Retina (tissue), 1 donor: ENCODE data around the gene BMP7.
"Not testable (repeated sequence)": the region's sequence is repeated elsewhere in the genome, so short reads cannot be mapped to it uniquely, and the experiment has no call there.

Source experiments
- DNase-seq: peaks from one replicate; pipeline ENCODE4 v3.0.0-alpha.2; 2016

The BMP7 gene

GRCh38 chr20:57264908-57265335 lies 1.5 kb downstream of the BMP7 start:
- DNase-seq = not testable (repeated sequence)

GRCh38 chr20:57263801-57264792 lies 2.3 kb downstream of the BMP7 start:
- peak; percentile 55 for DNase-seq

- peak; percentile 37 for DNase-seq
These were observed 3.4 kb downstream of the BMP7 start for GRCh38 chr20:57262784-57263609.

- no peak for DNase-seq
These were observed 4.1 kb downstream of the BMP7 start for GRCh38 chr20:57262301-57262700.

- no peak for DNase-seq
These were observed 4.8 kb downstream of the BMP7 start for GRCh38 chr20:57261457-57262251.

- no peak for DNase-seq
These were observed 5.5 kb downstream of the BMP7 start for GRCh38 chr20:57260934-57261333.

GRCh38 chr20:57259938-57260921 lies 6.2 kb downstream of the BMP7 start:
- DNase-seq = peak; percentile 61

GRCh38 chr20:57259121-57259937 lies 7.1 kb downstream of the BMP7 start:
- DNase-seq = peak; percentile 71

GRCh38 chr20:57257701-57258453 lies 8.6 kb downstream of the BMP7 start:
- DNase-seq = peak; percentile 48

- DNase-seq = no peak
These were observed 9.5 kb downstream of the BMP7 start for GRCh38 chr20:57256908-57257307.

- no peak for DNase-seq
These were observed 10.2 kb downstream of the BMP7 start for GRCh38 chr20:57256205-57256604.

GRCh38 chr20:57255183-57255582 lies 11.3 kb downstream of the BMP7 start:
- DNase-seq = no peak

- DNase-seq = no peak
These were observed 13.8 kb downstream of the BMP7 start for GRCh38 chr20:57252559-57253162.

GRCh38 chr20:57251949-57252348 lies 14.5 kb downstream of the BMP7 start:
- no peak for DNase-seq

- DNase-seq = no peak
These were observed 15.1 kb downstream of the BMP7 start for GRCh38 chr20:57251344-57251743.

GRCh38 chr20:57250607-57251343 lies 15.7 kb downstream of the BMP7 start:
- DNase-seq = peak; percentile 20

GRCh38 chr20:57249772-57250171 lies 16.7 kb downstream of the BMP7 start:
- no peak for DNase-seq

- no peak for DNase-seq
These were observed 17.4 kb downstream of the BMP7 start for GRCh38 chr20:57249073-57249472.
